ENCODE results near the gene SCFD1.
"Not testable (repeated sequence)": the region's sequence is repeated elsewhere in the genome, so short reads cannot be mapped to it uniquely, and the experiment has no call there.

Gene SCFD1

DNA sequence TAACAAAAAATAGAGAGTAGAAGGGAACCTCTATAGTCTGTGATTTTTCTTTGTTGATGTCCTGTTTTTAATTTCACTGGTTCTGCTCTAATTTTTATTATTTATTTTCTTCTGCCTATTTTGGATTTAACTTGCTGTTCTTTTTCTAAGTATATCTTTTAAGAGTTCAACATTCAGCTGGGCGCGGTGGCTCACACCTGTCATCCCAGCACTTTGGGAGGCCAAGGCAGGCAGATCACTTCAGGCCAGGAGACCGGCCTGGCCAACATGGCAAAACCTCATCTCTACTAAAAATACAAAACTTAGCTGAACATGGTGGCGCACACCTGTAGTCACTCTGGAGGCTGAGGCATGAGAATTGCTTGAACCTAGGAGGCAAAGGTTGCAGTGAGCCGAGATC is 58.7 kb downstream of the SCFD1 start:
- not testable (repeated sequence) for DNase-seq

DNA sequence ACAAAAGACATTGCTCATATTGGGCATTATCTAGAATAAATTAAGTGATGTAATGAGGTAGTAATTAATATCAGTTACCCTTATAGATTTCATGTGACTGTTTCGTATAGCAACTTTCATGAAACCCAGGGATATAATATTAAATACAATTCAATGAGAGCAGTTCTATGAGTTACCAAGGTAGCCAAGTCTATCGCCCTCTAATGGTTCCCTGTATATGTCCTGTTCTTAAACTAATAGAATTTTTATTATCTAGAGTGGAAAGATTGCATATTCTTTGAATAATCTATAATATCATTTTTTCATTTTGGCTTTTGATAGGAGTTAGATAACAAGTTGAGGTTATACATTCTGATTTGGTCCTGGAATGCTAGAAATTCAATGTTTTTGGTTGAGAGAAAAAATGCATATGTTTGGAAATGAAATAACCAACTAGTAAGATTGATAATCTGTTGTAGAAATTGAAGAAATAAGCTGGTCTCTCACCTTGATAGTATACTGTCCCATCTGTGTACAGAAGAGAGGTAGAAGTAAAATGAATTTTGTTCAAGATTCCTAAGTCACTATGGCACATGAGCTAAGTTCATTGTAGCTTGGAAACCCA is 59.7 kb downstream of the SCFD1 start:
- DNase-seq: no peak

DNA sequence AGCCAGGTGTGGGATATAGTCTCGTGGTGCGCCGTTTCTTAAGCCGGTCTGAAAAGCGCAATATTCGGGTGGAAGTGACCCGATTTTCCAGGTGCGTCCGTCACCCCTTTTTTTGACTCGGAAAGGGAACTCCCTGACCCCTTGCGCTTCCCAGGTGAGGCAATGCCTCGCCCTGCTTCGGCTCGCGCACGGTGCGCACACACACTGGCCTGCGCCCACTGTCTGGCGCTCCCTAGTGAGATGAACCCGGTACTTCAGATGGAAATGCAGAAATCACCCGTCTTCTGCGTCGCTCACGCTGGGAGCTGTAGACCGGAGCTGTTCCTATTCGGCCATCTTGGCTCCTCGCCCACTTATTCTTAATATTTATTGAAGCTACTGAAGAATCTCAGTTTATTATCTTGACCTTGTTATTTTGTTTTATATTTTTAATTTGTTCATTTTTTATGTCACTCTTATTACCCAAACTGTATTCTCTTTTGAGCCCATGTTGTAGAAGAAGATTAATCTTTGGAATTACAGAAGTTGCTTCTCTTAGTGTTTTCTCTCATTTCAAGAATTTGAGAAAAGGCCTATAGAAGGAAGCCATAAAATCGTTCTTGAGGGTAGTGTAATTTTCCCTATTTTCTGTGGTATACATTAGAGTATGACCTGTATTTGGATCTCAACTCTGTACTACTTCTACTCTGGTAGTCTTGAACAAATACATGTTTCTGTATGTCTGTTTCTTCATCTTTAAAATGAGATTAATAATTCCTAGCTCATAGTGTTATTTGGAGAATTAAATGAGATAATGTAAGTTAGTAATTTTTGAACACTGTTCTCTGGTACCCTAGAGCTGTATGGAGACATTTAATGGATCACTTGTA is 68.6 kb downstream of the SCFD1 start:
- not testable (repeated sequence) for DNase-seq

DNA sequence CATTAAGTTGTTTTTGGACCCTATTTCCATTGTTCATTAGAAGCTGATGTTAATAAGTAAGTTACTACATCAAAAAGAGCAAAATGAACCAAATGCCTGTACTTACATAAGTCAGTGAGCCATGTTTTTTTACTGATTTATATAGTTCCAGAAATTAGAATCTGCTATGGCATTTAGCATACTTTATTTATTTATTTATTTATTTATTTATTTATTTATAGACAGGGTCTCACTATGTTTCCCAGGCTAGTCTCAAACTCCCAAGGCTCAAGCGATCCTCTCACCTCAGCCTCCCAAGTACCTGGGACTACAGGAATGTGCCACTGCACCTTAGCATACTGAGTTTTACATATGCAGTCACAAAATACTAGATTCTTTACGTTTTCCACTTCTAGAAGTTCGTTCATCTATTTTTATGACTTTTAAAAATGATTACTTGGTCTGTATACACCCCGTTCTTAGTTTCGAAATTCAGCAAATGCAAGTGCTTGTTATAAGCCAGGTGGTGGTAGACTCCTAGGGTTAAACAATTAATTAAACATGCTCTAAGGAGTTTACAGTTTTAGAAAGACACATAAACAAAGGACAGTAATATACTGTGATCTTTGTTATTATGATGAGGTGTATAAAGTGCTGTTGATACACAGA is 69.8 kb downstream of the SCFD1 start:
- DNase-seq: no peak

DNA sequence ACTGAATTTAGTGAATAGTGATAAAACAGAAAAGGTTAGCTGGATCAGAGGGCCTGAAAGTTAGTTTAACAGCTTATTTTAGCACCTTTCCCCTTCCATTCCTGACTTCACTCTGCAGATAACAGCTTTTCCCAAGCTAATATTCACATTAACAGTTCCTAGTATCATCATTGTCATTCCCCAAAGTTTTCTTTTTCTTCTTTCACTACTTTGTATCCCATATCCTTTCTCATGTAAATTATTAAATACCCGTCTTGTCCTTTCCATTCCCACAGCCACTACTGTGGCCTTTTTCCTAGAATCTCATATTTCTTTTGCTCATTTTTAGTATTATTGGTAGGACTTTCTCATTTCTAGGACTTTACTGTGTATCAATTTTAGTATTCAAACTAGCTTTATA is 70.5 kb downstream of the SCFD1 start:
- DNase-seq: no peak

DNA sequence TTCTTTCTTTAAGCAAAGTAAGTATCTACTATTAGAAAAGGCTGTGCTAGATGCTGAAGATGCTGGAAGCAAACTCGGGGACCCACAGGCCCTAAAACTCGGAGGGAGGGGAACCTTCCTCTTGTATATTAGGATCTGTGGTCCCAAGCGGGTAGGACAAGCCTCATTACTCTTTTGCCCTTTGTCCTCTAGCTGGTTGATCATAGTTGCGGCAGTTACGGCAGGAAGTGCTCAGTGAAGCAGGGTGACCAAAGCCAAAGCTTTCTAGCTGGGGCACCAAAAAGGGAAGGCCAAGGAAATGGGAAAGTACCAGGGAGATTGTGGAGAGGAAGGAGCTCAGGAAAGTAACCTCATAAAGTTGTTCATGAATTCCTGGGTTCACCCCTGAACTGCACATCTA is 76.3 kb downstream of the SCFD1 start:
- no peak for DNase-seq

DNA sequence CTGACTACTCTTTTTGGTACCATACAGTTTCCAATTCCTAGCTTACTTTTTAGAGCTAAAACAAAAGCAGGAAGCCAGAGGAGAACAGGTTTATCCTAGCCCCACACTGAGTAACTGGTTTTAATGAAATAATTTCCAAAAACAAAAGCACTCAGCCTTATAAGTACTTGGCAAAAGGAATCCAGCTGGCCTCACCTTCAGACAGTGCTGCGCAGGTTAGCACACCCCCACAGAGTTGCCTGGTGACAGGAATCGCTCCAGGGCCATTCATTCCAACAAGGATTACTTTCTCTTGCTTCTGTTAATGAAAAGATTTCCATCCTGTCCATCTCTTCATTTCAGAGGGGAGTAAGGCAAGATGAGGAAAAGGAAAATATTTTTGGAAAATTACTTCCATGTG is 84.6 kb downstream of the SCFD1 start:
- no peak for DNase-seq

DNA sequence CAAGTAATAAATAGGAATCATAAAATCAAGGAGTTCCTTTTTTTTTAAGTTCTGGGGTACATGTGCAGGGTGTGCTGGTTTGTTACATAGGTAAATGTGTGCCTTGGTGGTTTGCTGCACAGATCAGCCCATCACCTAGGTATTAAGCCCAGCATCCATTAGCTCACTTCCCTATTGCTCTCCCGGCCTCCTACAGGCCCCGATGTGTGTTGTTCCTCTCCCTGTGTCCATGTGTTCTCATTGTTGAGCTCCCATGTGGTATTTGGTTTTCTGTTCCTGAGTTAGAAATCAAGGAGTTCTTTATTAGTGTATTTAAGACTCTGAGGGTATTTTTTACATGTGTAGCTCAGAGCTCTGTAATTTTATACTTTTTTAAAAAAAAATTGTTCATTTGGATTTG is 86.0 kb downstream of the SCFD1 start:
- no peak for DNase-seq

DNA sequence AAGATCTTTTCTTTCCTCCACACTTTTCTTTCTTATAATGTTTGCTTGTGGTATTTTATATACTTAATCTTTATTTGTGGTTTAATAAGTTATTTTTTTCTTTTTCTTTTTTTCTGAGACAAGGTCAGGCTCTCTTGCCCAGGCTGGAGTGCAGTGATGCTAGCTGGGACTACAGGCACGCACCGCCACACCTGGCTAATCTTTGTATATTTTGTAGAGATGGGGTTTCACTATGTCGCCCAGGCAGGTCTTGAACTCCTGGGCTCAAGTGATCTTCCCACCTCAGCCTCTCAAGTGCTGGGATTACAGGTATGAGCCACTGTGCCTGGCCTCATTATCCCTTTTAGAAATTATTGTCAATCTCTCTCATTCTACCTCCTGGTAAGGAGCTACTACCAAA is 87.1 kb downstream of the SCFD1 start:
- DNase-seq: no peak

DNA sequence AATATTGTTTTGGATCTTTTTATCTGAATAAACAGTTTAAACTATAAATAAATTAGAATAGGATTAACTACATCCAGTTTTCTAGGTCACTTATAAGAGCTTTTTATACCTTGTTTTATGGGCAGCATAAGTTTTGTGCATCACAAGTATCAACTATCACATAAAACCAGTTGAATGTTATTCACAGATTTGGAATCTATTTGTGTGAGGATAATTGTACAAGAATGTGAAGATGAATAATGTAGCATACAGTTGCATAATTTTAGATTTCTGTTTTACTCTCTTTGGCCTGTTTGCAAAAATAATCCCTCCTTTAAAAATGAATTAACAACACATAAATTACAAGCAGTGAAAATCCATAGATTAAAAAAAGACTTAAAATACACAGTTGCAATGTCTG is 88.8 kb downstream of the SCFD1 start:
- no peak for DNase-seq

DNA sequence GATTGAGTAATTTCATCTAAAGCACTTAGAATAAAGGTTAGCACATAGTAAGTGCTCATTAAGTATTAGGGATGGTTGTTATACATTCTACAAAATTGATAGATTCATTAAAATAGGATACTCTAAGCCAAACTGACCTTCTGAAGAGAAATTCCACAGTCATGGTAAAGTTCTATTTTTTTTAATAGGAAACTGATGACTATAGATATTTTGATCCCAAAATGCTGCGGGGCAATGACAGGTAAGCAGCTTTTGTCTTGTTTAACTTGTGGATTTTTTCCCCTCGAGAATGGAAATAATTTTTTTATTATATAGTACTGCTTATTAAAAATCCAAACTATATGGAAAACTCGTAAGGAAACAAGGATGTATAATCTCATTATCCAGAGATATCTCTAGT is 97.0 kb downstream of the SCFD1 start:
- no peak for DNase-seq

DNA sequence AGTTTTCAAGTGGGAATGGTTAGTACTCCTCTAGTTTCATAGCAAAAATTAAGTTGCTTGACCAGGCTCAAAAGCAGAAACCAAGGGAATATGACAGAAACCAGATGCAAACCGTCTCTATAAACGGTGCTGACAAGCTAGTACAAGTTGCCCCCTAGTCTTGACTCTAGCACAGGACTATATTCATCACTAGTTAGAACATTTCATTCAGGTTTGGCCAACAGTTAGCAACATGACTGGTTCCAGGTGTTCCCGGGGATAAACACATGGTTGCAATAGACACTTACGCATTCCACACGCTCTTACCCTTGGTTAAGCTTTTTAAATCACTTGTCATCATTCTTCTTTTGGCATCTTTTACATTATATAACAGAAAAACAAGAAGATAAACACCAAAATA is 103.6 kb downstream of the SCFD1 start:
- no peak for DNase-seq

DNA sequence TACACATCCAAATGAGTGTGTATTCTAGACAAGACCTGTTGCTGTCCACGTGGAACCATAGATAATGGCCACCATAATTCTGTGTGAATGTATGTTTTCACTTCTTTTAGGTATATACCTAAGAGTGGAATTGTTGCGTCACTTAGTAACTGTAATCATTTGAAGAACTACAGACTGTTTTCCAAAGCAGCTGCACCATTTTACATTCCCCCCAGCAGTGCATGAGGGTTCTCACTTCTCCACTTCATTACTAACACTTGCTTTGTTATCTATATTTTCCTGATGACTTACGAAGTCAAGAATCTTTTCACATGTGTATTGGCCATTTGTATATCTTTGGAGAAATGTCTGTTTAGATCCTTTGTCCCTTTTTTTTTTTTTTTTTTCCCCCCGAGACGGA is 106.4 kb downstream of the SCFD1 start:
- no peak for DNase-seq

DNA sequence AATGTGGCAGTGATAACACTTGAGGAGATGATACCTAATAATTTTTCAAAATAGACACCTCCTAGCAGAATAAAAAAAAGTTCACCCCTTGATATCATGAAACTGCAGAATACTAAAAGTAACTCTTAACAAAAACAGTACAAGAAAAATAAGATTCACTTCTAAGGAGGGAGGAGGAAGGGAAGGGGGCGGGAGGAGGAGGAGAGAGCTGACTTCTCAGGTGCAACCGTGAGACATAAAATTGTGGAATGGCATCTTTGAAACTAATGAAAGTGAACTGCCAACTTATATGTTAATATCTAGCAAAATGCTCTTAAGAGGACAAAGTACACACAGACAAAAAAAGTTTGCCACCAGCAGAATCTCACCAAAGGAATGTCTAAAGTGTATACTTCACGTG is 115.8 kb downstream of the SCFD1 start:
- no peak for DNase-seq

DNA sequence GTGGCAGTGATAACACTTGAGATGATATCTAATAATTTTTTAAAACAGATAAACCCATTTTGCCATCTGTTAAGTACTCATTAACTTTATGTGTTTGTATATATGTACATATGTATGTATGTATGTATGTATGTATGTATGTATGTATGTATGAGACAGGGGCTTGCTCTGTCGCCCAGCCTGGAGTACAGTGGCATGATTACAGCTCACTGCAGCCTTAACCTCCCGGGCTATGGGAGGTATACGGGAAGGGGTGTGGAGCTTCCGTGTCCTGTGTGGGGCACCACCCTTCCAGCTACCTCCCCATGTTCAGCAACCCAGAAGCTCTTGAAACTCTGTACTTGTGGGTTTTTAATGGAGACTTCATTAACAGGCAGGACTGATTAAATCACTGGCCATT is 116.9 kb downstream of the SCFD1 start:
- no peak for DNase-seq

DNA sequence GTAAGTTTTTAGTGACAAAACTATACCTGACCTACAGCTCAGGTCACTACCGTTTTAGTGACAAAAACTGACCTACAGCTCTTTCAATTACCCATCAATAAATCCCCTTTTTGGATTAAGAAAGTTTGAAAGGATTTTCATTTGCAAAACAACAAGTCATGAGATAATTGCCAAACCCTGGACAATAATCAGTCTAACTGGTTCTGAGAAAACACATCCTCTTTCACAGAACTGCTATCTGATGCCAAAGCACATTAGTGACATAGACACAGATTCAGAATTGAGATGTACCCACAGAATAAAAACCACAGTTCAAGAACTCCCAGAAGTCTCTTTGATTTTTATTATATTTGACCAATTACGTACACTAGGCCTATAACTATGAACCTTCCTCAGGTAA is 126.2 kb downstream of the SCFD1 start:
- no peak for DNase-seq

DNA sequence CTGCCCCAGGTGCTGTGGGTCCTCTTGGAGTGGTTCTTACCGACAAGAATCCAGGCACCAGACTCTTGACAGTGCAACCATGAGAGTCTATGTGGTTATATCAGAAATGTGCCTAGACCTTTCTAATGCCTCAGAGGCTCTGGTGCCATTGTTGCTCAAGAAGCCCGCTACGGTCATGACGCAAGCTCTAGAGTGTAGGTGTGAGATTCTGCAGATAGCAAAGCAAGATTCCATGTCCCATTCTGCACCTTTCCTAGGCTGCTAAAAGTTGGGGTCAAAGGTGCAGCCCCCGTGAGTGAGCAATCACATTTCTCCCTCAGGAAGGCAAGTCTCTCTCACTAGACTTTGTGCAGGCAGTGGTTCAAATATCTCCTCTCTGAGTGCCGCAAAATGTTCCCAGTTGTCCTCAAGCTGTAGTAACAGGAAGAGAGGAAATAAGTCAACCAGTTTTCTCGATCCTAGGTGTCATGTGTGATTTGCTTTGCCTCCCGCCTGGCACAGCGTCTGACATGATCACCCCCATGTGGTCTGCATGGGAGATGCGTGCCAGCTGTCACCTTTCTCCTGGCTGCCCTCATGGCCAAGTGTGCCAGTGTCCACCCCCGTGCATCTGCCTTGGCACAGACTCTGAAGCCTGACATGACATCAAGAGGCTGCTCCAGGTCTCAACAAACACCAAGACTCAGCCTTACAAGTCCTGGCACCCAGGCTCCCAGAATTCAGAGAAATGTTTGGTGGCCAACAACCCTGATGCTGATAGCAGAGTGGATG is 129.7 kb downstream of the SCFD1 start:
- no peak for DNase-seq

DNA sequence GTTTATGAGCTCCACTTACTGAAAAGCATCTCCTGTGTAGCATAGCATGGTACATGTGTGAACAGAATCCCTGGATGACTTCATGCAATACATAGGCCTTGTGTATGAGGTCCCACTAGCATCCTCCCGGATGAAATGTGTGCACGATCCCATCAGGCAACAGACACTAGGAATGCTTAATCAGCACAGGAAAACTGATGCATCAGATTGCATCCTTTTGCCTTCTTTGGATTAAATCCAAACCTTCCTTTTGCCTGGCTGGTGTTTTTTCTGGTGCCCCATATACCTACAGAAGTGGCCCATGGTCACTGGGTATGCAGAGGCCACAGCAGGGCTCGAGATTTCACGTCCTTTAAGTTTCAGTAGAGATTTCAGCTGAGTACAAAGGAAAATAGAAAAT is 131.3 kb downstream of the SCFD1 start:
- no peak for DNase-seq

DNA sequence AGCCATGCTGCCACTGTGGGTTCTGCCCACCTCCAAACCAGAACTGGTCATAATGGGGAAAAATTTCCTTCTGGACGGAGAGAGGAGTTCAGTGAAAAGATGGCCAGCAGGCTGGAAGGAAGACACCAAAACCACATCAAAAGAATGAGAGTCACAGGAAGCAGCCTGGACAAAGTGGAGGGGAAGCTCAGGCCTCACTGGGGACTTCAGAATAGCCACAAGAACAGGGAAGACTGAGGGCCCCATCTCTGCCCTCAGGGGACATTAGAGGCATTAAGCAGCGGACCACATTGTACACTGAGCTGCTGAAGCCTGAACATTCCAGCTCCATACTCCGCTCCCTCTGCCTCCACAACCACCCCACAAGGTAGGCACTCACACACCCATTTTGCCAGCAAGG is 132.7 kb downstream of the SCFD1 start:
- DNase-seq: no peak

DNA sequence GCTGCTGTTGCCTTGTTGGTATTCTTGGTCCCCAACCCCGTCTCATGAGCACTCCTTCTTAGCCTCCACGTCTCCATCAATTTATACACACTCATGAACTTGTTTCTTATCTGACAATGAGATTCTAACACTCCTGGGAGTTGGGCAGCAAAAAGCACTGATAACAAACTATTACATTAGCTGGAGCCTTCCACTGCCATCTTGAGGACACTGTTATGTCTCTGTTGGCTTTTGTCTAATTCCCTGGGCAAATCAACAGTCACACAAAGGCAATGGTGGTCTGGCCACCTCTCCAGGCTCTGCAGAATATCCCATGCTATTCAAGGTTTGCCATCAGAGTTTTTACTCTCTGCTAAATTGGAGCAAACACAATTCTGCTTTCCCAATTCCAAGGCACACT is 134.5 kb downstream of the SCFD1 start:
- no peak for DNase-seq

DNA sequence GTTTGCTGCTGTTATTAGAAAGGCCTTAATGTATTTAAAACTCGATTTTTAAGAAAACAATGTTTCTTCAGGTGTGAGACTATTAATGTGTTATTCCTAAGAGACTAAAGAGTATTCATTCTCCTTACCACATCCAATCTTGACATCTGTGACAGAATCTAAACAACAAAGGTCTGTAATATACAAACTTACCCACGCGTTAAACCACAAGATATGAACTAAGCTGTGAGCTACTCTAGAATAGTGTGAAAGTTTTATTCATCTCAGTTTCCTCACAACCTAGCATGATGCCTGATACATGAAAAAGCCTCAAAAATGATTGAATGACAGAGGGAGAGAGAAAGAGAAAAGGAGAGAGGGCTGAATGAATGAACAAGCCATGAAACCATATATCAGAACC is 135.0 kb downstream of the SCFD1 start:
- no peak for DNase-seq

DNA sequence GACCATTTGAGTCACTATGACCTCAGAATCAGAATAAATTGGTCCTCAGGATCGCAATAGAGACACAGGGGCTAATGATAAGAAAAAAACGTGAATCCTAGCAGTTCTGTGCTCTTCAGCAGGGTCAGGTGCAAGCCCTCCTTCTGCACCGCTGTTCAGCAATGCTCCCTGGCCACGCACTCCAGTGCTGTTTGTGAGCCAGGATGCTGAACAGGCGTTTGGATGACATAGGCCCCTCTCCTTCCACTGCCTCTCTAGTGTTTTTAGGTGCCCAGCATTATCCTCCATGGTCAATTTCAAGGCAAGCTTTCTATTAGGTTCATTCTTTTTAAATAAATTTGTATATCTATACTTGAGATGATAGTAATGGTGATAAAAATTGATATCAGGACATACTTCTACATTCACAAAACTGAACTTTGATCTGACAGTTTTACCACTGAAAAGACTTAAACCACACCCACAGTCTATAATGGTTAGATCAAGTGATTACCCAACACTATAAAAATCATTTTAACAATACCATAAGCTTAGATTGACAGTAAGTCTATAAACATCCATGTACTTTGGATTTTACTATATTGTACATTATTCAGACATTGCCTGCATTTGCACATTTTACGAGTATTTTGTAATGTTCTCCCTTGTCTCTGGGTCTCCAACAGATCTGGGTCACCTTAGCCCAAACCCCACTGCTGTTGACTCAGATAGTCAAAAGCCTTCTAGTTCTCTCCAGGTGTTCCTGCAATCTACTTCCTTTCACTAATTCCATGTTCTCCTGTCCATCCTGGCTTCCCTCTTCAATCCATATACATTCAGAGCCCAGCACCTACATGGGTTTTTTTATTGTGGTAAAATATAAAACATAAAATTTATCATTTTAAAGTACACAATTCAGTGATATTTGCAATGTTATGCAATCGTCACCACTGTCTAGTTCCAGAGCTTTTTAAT is 137.3 kb downstream of the SCFD1 start:
- no peak for DNase-seq
